ENCODE data around the gene HEXIM2.
"Not testable (repeated sequence)": the region's sequence is repeated elsewhere in the genome, so short reads cannot be mapped to it uniquely, and the experiment has no call there.

Gene HEXIM2

GRCh38 chr17:45177563-45177962, 15.9 kb downstream of the HEXIM2 start:
- H3K9me3 Mint-ChIP-seq, result no peaks in the 10 kb centered on the region
- no peaks in the 10 kb centered on the region for H3K36me3 Mint-ChIP-seq (ENCODE audit: low read depth)

DNA sequence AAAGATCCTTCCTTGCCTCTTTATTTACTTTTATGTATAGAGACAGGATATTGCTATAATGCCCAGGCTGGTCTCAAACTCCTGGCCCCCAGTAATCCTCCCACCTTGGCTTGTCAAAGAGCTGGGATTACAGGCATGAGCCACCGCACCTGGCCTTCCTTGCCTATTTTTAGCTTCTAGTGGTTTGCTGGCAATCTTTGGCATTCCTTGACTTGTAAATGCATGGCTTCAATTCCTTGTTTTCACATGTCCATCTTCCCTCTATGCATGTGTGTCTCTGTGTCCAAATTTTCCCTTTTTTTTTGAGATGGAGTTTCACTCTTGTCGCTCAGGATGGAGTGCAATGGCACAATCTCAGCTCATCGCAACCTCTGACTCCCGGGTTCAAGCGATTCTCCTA, 22.5 kb downstream of the HEXIM2 start:
- no peaks in the 10 kb centered on the region for H3K36me3 Mint-ChIP-seq (ENCODE audit: low read depth)
- H3K27me3 Mint-ChIP-seq (ENCODE audit: low read depth), result no peaks in the 10 kb centered on the region
- H3K9me3 Mint-ChIP-seq, result no peaks in the 10 kb centered on the region
- H3K4me3 Mint-ChIP-seq, result no peak overlapping the region
- no peak overlapping the region for H3K27ac Mint-ChIP-seq
- DNase-seq (ENCODE audit: low spot score), result no peak
- no peaks in the 10 kb centered on the region for H3K4me1 Mint-ChIP-seq (ENCODE audit: low read depth)

More at GRCh38 chr17:45177563-45177962, 15.9 kb downstream of the HEXIM2 start:
- Mint-ChIP-seq H3K4me1 (ENCODE audit: low read depth) (peaks cover 10% of the 10 kb centered on the region), H3K27ac (no peak overlapping the region), H3K27me3 (ENCODE audit: low read depth) (no peaks in the 10 kb centered on the region), H3K4me3 (no peak overlapping the region)
- DNase-seq (ENCODE audit: low spot score), result no peak

- Mint-ChIP-seq H3K4me3 (no peak overlapping the region), H3K9me3 (no peaks in the 10 kb centered on the region), H3K4me1 (ENCODE audit: low read depth) (no peaks in the 10 kb centered on the region), H3K27me3 (ENCODE audit: low read depth) (no peaks in the 10 kb centered on the region), H3K27ac (no peak overlapping the region), H3K36me3 (ENCODE audit: low read depth) (no peaks in the 10 kb centered on the region)
- DNase-seq (ENCODE audit: low spot score), result no peak
These were observed 25.2 kb downstream of the HEXIM2 start for GRCh38 chr17:45186801-45187354.

DNA sequence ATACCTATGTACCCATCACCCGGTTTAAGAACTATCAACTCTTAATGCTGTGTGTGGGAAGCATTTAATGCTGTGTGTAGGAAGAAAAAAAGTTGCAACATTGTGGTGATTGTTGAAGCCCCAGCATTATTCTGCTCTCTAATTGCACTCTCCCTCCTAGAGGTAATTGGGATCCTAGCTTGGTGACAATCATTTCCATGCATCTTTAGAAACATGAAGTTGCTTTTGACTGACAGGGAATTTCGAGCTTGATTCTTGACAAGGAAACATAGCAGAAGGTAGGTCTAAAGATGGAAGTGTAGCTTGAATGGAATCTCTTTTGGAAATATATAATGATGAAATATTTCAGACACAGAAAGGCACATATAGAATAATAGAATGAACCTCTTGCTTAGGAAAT, 27.3 kb downstream of the HEXIM2 start:
- Mint-ChIP-seq H3K4me3 (no peak overlapping the region), H3K4me1 (ENCODE audit: low read depth) (no peaks in the 10 kb centered on the region), H3K27me3 (ENCODE audit: low read depth) (no peaks in the 10 kb centered on the region), H3K36me3 (ENCODE audit: low read depth) (no peaks in the 10 kb centered on the region), H3K27ac (no peak overlapping the region), H3K9me3 (no peaks in the 10 kb centered on the region)
- DNase-seq (ENCODE audit: low spot score), result no peak

DNA sequence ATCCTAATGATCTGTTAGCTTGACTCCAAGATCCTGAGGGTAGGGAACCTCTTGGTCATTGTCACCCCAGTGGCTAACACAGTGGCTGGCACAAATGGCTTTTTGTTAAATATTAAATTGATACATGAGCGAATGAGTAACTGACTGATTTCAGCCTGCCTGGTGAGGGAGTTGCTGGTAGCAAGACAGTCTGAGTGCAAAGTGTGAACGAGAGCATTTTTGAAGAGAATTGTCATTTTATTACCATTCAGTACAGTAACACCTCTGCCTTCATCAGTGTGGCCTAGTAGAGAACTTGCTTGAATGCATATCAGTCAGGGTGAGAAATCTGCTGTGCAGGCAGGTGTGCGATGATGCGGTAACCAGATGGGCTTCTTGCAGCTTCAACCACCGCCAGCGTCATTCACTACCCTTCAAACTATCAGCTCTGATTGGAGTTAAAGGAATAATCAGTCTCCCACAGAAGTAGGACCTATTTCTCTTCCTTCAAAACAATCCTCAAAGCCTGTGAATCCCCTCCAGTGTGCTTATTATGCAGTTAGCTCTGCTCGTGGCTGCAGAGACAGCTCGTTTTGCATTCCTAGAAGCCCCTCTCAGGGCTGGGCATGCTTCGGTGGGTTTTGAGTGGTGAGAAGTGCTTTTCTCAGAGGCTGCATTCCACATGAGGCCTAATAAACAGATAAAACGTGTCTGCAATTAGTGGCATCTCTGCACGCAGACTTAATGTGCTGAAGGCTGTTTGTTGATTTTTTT, 29.0 kb downstream of the HEXIM2 start:
- no peaks in the 10 kb centered on the region for H3K36me3 Mint-ChIP-seq (ENCODE audit: low read depth)
- no peaks in the 10 kb centered on the region for H3K4me1 Mint-ChIP-seq (ENCODE audit: low read depth)
- H3K27me3 Mint-ChIP-seq (ENCODE audit: low read depth), result no peaks in the 10 kb centered on the region
- H3K27ac Mint-ChIP-seq, result no peak overlapping the region
- no peaks in the 10 kb centered on the region for H3K9me3 Mint-ChIP-seq
- no peak for DNase-seq (ENCODE audit: low spot score)
- no peak overlapping the region for H3K4me3 Mint-ChIP-seq

DNA sequence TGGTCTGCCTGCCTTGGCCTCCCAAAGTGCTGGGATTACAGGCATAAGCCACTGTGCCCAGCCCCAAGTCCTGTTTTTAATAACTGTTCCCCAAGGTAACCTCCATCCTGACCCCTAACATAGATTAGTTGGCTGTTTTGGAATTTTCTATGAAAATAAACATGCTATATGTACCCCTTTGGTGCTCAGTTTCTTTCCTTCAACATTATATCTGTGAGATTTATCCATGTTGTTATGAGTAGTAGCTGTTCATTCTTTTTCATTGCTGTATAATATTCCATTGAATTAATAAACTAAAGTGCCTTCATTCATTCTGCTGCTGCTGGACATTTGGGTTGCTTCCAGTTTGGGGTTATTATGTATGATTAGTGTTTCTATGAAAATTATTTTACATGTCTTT, 33.7 kb downstream of the HEXIM2 start:
- no peaks in the 10 kb centered on the region for H3K4me1 Mint-ChIP-seq (ENCODE audit: low read depth)
- H3K27ac Mint-ChIP-seq, result no peak overlapping the region
- no peaks in the 10 kb centered on the region for H3K9me3 Mint-ChIP-seq
- H3K4me3 Mint-ChIP-seq, result no peak overlapping the region
- DNase-seq (ENCODE audit: low spot score), result no peak
- H3K36me3 Mint-ChIP-seq (ENCODE audit: low read depth), result no peaks in the 10 kb centered on the region
- no peaks in the 10 kb centered on the region for H3K27me3 Mint-ChIP-seq (ENCODE audit: low read depth)

- DNase-seq (ENCODE audit: low spot score), result no peak
- no peak overlapping the region for H3K27ac Mint-ChIP-seq
- H3K9me3 Mint-ChIP-seq, result no peaks in the 10 kb centered on the region
- H3K4me1 Mint-ChIP-seq (ENCODE audit: low read depth), result no peaks in the 10 kb centered on the region
- H3K27me3 Mint-ChIP-seq (ENCODE audit: low read depth), result no peaks in the 10 kb centered on the region
- no peak overlapping the region for H3K4me3 Mint-ChIP-seq
- no peaks in the 10 kb centered on the region for H3K36me3 Mint-ChIP-seq (ENCODE audit: low read depth)
These were observed 35.4 kb downstream of the HEXIM2 start for GRCh38 chr17:45197108-45197507.

DNA sequence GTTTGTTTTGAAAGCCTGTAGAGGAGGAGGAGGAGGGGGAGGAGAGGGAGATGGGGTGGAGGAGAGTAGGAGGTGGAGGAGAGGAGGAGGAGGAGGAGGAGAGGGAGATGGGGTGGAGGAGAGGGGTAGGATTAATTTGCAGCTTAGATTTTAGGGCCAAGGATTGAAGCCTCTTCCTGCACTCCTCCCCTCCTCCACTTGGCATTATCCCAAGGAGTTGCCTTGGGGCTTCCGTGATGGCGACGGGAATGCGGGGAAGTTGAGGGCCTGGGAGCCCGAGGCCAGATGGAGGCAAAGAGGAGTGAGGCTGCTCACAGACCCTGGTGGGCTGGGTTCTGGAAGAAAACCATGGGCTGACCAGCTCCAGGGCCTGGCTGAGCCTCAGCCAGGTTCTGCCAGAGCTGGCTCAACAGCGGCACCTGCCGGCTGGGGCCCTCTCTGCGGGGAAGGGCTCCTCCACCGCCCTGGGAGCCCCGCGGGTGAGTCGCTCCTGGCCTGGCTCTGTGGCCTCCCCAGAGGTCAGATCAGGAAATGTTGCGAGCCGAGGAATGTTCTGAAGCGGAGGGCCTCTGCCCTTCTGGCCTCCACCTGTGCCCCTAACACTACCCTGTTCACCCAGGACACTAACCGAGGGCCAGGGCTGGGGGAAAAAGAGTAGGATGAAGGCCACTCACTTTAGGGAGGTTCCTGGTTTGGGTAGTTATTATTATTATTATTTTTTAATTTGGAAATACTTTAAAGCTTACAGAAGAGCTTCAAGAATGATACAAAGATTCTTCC, 36.1 kb downstream of the HEXIM2 start:
- H3K27me3 Mint-ChIP-seq (ENCODE audit: low read depth), result no peaks in the 10 kb centered on the region
- DNase-seq (ENCODE audit: low spot score), result peak; percentile 85
- no peak overlapping the region for H3K27ac Mint-ChIP-seq

GRCh38 chr17:45200701-45201100, 39.0 kb downstream of the HEXIM2 start:
- no peak overlapping the region for H3K27ac Mint-ChIP-seq

More for the DNA sequence above, 36.1 kb downstream of the HEXIM2 start:
- H3K36me3 Mint-ChIP-seq (ENCODE audit: low read depth), result no peaks in the 10 kb centered on the region
- H3K4me1 Mint-ChIP-seq (ENCODE audit: low read depth), result no peaks in the 10 kb centered on the region
- no peaks in the 10 kb centered on the region for H3K9me3 Mint-ChIP-seq
- no peak overlapping the region for H3K4me3 Mint-ChIP-seq

GRCh38 chr17:45201457-45201856, 39.8 kb downstream of the HEXIM2 start:
- H3K4me1 Mint-ChIP-seq (ENCODE audit: low read depth), result no peaks in the 10 kb centered on the region
- H3K4me3 Mint-ChIP-seq, result no peak overlapping the region
- H3K36me3 Mint-ChIP-seq (ENCODE audit: low read depth), result no peaks in the 10 kb centered on the region
- DNase-seq (ENCODE audit: low spot score), result no peak
- H3K9me3 Mint-ChIP-seq, result no peaks in the 10 kb centered on the region
- no peaks in the 10 kb centered on the region for H3K27me3 Mint-ChIP-seq (ENCODE audit: low read depth)
- no peak overlapping the region for H3K27ac Mint-ChIP-seq

More at GRCh38 chr17:45200701-45201100, 39.0 kb downstream of the HEXIM2 start:
- no peaks in the 10 kb centered on the region for H3K27me3 Mint-ChIP-seq (ENCODE audit: low read depth)
- no peaks in the 10 kb centered on the region for H3K36me3 Mint-ChIP-seq (ENCODE audit: low read depth)
- no peak overlapping the region for H3K4me3 Mint-ChIP-seq
- no peaks in the 10 kb centered on the region for H3K4me1 Mint-ChIP-seq (ENCODE audit: low read depth)
- no peak for DNase-seq (ENCODE audit: low spot score)
- H3K9me3 Mint-ChIP-seq, result no peaks in the 10 kb centered on the region

GRCh38 chr17:45201880-45202279, 40.2 kb downstream of the HEXIM2 start:
- H3K27me3 Mint-ChIP-seq (ENCODE audit: low read depth); H3K4me3 Mint-ChIP-seq; H3K27ac Mint-ChIP-seq; H3K9me3 Mint-ChIP-seq; H3K36me3 Mint-ChIP-seq (ENCODE audit: low read depth); DNase-seq (ENCODE audit: low spot score); H3K4me1 Mint-ChIP-seq (ENCODE audit: low read depth): not testable (repeated sequence)

- peak; percentile 70 for DNase-seq (ENCODE audit: low spot score)
- Mint-ChIP-seq H3K9me3 (no peaks in the 10 kb centered on the region), H3K4me3 (peak overlapping the region; percentile 80), H3K36me3 (ENCODE audit: low read depth) (peaks cover 62% of the 10 kb centered on the region), H3K27me3 (ENCODE audit: low read depth) (no peaks in the 10 kb centered on the region), H3K27ac (peak overlapping the region; percentile 64), H3K4me1 (ENCODE audit: low read depth) (peaks cover 35% of the 10 kb centered on the region)
These were observed 57.4 kb downstream of the HEXIM2 start for GRCh38 chr17:45218895-45219661.
